HG02759 (cell line): ENCODE results near the gene SPINT3.

Experiments
- ATAC-seq: cut with Tn5 transposase; IDR thresholded peaks from one replicate; pipeline ENCODE4 v1.9.1; 2021; ENCODE audit warnings: mild to moderate bottlenecking, moderate library complexity; ENCODE audit not compliant: unreplicated experiment

The SPINT3 gene, protein sequence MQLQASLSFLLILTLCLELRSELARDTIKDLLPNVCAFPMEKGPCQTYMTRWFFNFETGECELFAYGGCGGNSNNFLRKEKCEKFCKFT

DNA sequence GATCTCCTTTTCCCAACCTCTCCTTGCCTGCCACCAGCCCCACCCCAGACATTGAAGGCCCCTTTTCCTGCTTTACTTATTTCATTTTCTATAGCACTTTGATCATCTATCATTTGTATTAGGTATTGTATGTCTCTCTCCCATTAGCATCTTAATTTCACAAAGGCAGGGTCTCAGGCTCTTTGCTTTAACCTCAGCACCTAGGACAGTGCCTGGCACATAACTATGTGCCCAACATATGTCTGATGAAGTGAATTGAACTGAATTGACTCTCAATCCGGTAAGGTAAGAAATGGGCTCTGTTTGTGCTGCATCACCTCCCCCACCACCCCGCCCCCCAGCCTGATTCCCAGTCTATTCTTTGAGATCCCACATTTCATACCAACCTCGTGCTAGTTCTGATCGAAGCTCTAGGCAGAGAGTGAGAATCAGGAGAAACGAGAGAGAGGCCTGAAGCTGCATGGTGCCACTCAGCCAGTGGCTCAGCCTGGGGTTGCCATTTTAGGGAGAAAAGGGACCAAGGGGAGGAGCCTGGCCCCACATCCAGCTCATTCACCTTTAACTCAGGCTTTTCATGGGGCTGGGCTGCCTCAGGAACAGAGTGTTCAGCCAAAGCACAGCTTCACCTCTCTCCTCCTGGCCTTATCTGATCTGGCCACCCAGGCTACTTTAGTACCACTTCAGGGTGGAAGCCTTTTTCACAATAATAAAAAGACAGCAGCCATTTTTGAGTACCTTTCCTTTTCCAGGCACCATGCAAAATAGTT is at the start of gene SPINT3:
SPINT3 (minus strand) TSS at position 476 of the 767 bp plus-strand sequence; CDS start at position 462, 14 bp downstream.
- ATAC-seq, result no peak

DNA sequence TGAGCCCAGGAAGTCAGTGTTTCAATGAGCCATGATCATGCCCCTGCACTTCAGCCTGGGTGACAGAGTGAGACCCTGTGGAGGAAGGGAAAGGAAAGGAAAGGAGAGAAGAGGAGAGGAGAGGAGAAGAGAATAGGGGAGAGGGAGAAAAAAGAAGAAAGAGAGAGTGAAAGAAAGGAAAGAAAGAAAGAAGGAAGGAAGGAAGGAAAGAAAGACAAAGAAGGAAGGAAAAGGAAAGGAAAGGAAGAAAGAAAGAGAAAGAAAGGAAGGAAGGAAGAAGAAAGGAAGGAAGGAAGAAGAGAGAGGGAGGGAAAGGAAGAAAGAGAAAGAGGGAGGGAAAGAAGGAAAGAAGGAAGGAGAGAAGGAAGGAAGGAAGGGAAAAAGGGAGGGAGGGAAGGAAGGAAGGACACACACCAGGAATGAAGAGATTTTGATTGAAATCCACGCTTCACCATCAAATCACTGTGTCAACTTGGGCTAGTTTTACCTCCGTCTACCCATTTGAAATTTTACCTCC is 49.4 kb upstream of the SPINT3 start:
- ATAC-seq, result no peak

DNA sequence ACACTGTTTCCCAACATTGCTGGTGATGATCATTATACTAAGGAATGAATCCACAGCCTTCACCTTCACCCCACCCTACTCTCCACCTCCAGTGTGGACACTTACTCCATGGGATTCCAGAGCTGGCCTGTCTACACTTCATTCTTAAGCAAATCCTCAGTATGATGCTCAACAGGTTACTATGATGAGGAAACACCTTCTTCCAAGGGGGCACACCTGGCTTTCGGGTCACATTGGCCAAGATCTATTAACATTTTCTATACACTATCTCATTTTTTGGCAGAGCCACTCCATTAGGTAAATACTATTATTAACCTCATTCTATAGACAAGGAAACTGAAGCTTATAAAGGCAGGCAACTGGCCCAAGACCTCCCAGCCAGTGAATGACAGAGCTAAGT is 39.8 kb upstream of the SPINT3 start:
- ATAC-seq, result no peak

DNA sequence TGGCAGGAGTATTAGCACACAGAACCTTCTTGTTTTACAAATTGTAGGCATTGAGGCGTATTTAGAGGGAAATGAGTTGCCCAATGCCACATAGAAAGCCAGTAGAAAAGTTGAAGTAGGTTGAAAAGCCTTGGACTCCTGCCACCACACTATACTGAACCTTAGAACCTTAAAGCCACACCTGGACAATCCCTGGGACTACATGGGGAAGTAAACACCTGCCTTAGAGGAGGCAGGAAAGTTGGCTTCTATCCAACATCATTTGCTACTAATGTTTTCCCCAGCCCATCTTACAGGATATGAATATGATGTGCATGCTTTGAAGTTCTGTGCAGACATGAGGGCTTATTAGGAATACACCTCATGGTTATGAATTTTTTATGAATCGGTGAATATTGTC is 37.0 kb upstream of the SPINT3 start:
- no peak for ATAC-seq

DNA sequence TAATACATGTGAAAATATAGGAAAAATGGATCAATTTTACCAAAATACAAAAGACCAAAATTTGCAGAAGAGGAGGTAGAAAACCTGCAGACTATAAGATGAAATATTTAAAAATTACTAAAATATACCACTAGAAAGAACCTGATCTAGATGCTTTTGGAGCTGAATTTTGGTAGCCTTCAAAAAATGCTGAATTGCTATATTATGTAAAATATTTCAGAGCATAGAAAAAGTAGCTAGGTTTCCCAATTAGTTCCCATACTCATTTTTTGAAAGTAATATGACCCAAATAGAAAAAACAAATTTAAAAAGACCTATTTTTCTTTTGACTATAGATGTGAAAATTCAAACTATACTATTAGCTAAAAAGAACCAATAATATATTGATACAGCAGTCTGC is 35.3 kb upstream of the SPINT3 start:
- no peak for ATAC-seq

DNA sequence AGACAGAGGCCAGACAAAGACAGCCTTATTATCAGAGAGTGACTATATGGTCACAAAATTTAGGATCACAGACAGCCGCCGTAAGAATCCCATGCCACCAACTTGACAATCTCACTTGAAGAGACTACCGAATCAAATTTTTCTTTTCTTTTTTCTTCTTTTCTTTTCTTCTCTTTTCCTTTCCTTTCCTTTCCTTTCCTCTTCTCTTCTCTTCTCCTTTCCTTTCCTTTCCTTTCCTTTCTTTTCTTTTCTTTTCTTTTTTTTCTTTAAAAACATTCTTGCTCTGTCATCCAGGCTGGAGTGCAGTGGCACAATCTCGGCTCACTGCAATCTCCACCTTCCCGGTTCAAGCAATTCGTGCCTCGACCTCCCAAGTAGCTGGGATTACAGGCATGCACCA is 33.0 kb upstream of the SPINT3 start:
- ATAC-seq, result no peak

DNA sequence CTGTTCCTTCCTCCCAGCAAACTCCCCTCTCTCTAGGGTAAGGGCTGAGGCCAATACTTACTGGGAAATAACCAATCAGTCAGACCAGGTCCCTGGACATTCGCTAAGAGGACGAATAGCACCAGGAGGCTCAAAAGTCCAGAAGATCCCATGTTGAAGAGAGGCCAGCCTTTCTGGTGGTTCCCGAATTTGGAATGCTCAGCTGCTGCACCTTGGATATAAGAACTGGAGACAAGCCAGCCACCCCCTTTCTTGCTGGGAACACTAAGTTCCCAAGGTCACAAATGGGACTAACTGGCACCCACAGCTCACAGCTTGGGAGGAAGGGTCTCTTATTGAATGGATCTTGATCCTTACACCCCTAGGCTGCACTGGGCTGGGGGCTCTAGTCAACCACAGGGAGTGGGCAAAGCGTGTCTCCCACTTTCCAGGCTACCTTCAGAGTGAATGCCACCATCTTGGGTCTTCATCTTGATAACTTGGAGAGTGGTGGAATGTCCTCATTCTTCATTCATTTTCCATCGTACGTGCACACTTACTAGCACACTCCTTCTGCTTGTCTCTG is 31.9 kb upstream of the SPINT3 start, which contains the start of gene EPPIN:
EPPIN (minus strand) TSS at position 196 of the 565 bp plus-strand sequence; CDS start at position 152, 44 bp downstream.
- ATAC-seq, result no peak

DNA sequence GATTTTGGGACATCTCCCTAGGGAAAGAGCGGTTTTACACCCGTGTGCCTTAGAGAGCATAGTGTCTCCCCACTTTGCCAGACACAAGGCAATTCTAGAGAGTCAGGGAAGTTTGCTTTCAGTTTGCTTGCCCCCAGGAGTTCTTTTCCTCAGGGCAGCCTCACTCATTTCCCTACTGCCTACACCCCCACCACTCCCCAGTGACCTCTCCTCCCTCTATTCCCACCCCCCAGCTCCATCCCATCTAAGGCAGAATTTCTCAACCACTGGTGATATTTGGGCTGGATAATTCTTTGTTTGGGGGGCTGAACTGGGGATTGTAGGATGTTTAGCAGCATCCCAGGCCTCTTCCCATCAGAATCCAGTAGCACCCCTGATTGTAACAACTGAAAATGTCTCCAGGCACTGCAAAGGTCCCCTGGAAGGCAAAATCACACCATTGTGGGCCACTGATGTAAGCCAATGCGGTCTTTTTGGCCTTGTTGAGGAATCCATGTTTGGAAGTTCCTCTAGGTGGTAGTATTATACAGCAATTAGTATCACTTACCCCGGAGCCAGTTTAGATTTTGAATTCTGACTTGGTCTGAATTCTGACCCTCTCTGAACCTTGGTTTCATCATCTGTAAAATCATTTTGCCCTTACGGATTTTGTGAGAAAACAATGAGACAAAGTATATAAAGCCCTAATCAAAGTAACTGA is 30.5 kb upstream of the SPINT3 start:
- ATAC-seq, result no peak

DNA sequence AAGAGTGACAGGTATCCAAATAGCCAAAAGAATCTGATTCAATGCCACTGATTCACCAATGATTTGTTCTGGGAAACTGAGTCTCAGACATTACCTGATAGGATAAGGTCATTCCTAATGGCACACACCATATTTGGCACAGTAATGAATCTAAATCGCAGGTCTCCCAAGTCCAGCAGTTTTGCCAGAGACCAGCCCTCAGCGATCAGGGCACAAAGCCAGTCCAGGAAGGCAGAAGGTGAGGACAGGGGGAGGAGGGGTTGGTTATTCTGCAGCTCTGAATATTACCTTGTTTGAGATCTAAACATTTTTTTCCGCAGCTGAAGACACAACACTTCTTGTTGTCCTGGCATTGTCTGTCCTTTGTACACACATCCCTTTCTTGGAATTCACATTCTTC is 29.9 kb upstream of the SPINT3 start:
- no peak for ATAC-seq

DNA sequence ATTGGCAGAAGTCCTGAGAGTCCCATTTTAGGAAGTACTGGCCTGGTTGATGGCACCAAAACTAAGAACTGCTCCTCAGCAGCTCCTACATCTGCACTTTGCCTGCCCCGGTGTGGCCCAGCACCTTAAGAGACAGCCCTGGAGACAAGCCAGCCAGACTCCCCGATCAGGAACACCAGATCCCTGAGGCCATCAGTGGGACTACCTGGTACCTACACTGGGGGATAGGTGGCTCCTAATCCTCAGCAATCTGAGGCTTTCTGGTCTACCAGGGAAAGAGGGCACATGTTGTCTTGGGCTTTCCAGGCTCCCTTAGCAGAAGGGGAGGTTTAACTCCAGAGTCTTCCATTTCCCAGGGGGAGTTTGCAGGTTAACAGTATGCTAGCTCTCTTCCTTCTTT is 24.0 kb upstream of the SPINT3 start, which contains the start of gene WFDC6:
WFDC6 (minus strand) TSS at position 101 of the 400 bp plus-strand sequence; CDS start at position 26, 75 bp downstream.
- no peak for ATAC-seq

DNA sequence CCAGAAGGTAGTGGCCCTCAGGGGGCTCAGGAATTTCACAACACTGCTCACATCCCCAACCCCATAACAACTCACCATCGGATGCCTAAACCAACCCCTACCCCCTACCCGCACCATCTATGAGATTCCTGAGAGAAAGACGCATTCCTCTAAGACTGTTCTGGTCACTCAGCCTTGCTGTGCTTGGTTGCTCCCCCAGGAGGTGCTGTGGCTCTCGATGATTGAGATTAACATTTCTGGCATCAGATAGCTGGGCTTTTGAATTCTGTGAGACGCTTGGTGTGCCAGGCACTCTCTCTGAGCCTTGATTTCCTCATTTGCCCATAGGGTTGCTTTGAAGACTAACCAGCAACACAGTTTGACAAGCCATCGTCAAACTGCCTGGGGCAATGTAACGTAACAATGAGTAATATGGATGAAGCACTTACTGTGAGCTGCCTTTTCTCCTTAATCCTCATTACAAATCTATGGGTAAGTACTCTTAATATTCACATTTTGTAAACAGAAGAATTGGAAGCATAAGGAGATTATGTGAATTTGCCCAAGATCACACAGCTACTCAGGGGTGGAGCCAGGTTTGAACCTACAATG is 22.9 kb upstream of the SPINT3 start:
- no peak for ATAC-seq

DNA sequence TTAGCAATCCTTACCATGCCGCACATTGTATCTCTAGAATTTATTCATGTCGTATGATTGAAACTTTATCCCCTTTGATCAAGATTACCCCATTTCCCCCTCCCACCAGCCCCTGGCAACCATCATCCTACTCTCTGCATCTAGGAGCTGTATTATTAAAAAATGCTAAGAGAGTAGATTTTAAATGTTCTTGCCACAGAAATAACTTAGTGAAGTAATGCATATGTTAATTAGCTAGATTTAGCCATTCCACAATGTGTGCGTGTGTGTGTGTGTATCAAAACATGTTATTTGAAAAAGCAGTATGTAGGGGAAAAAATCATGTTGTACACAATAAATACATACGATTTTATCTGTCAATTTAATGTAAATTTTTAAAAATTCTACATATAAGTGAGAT is 11.9 kb upstream of the SPINT3 start:
- no peak for ATAC-seq

DNA sequence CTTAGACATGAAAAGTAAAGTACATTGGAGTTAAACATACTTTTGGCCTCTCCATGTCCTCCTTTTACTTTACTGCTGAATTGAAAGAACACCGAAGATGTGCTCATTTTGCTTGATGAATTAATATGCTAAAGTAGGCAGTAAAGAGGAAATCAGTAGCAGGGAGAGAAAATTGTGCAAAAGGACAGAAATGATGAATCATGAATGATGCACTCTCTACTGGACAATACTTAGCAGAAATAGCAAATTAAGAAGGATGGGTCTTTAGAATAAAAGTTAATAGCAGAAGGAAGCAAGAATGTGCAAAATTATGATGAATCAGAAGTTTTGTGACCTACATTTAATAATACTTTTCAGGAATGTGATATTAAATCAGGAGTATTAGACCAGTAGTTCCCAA is 8.4 kb upstream of the SPINT3 start:
- ATAC-seq, result no peak

DNA sequence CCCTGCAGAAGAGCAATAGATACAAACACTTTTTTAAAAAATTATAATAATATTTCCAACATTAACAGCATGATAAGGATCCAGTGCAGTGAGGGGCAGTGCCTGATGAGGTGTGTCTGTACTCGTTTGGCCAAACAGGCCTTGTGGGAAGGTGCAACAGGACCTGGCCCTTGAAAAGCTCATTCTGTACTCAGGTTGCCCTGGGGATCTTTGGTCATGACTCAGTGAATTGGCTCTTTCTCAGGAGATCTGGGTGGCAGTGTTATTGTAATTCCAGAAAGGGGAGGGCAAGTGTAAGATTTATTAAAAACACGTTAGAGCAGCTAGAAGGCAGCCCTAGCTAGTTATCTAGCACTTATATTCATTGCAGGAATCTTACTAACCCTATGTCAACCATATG is 2.9 kb upstream of the SPINT3 start:
- no peak for ATAC-seq

DNA sequence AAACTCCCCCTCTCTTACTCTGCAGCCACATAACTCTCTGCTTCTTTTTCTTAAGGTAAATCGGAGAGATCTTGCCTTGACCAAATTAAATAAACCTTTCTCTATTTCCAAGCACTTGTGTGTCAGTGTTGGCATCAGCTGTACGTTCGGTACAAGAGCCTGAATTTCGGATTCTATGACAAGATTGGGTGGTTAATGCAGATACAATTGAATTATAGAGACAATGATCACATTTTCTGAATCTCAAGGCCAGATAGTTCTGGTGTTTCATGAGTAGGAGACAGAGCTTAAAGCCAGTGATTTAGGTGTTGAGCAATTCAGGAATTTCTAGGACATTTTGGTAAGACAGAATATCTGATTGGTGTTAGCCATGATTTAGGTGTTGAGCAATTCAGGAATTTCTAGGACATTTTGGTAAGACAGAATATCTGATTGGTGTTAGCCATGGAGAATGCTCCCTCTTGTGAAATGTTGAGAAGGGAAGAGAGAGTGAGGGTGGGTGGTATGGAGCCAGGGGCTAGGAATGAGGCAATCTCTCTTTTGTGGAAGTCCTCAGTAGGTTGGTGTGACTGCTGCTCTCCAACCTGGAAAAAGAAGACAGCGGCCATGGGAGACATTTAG is 5.1 kb downstream of the SPINT3 start:
- ATAC-seq, result no peak

DNA sequence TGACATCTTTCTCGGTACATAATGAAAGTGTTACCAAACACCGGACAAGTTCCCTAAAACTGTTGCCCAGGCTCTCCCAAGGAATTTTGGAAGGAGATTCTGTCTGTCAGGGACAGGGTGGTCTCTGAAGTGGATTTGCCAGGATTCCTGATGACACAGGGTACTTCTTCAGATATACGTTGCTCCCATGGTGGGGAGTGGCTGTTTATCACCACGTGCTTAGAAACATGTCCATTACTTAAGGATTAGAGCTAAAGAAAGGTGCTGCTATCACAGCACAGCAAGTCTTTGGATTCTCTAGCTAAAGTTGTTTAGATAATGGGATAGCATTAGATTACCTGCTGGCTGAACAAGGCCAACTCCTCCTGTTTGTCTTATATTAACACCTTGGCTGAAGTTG is 6.3 kb downstream of the SPINT3 start:
- no peak for ATAC-seq

DNA sequence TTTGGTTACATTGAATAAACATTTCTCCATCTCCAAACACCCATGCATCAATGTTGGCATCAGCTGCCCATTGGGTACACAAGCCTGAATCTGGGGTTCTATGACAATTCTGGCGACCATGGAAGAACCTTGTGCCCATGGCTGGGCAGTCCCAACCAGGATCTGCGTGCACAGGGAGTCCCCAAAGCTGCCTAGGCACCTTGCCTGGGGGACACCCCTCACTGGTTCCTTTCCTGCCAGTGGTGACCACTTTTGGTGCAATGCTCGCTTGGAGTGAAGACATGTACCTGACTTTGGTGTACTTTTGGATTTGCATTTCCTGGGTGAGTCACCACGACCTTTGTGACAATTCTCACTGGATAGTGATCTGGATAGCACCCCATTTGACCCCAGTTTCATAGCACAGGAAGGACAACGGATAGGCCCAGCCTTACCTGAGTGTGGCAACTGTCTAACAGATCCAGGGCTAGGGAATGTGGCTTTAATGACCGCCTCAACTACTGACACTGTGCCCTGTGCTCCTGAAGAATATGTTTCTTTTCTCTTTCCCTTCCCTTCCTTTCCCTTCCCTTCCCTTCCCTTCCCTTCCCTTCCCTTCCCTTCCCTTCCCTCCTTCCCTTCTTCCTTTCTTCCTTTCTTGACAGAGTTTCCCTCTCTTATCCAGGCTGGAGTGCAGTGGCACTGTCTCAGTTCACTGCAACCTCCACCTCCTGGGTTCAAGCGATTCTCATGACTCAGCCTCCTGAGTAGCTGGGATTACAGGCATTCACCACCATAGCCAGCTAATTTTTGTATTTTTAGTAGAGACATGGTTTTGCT is 7.1 kb downstream of the SPINT3 start:
- ATAC-seq, result no peak

DNA sequence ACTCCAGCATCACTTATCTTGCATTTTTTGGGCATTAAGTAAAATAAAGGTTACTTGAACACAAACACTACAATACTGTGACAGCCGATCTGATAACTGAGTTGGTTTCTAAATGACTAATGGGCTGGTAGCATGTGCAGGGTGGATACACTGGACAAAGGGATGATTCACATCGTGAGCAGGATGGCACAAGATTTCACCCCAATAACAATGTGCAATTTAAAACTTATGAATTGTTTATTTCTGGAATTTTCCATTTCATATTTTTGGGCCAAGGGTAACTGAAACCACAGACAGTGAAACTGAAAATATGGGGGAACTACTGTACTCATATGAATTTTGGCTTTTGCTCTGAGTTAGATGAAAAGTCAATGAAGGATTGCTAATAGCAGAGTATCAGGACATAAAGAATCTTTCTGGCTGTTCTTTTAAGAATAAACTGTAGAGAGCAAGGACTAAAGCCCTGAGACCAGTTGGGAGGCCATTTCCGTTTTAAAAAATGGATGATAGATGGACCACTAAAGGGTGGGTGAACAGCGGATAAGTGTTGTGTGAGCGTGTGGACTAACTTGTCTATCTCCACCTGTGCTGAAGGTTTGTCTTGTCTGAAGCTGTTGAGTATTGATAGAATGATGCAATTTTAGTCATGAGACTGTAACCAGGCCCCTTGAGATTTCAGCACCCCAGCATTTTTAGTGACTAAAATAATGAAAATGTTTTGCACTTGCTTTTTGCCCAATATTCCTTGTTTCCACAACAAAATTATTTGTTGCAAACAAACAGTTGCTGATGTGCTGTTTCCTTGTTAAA is 8.2 kb downstream of the SPINT3 start:
- ATAC-seq, result peak; percentile 59

DNA sequence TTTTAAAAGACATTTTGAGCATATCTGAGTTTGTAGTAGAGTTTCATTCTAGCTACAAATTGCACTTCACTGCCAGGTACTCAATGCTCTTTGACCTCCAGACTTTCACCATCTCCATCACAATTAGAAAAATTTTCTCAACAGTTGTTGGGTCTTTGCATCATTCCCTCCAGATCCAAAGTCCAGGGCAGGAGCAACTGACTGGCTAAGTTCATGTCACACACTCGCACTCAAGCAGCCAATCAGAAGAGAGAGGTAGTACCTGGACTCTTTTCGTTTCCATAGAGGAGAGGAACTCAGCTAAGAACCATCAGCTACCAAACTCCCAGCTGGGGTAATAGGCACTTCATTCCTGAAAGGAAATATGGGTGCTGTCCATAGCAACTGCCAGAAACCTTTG is 9.0 kb downstream of the SPINT3 start:
- no peak for ATAC-seq
